ENCODE results near the gene LCE1A. TPM values are rescaled to one million over a fixed set of nuclear protein-coding genes. Genes with fewer than 3 reads are reported as not detected.

Gene LCE1A, protein sequence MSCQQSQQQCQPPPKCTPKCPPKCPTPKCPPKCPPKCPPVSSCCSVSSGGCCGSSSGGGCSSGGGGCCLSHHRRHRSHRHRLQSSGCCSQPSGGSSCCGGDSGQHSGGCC
- total RNA-seq (2014; rRNA removed; shearing (Covaris generic)): not detected in 2 replicates
- polyA plus RNA-seq (2015; cell fraction: cytosol; rRNA removed): not detected in 2 replicates
- not detected in 2 replicates for polyA plus RNA-seq (2015; cell fraction: nucleus; rRNA removed)

DNA sequence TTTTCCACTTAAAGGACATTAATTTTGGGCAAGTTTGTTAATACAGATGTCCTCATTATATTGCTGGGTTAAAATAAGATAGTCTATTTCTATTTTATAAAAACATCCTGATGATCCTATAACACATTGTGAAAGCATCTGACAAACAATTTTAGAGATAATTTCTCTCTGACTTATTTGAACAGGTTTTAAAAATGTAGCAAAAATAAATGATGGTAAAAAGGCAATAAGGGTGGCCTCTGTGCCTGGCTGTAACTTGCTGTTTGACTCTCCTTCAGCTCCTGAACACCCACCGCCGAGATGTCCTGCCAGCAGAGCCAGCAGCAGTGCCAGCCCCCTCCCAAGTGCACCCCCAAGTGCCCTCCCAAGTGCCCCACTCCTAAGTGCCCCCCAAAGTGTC is at the start of gene LCE1A:
TSS of gene LCE1A (plus strand) at position 301 of the 400 bp plus-strand sequence. CDS start at position 301, 0 bp downstream.
- in situ Hi-C loops (cut with HindIII; ENCODE audit: low pct_unique_long_range_greater_than_20kb, low sequenced_read_pairs): no loop called here
- no peak for DNase-seq (ENCODE audit: low read depth, low spot score)

DNA sequence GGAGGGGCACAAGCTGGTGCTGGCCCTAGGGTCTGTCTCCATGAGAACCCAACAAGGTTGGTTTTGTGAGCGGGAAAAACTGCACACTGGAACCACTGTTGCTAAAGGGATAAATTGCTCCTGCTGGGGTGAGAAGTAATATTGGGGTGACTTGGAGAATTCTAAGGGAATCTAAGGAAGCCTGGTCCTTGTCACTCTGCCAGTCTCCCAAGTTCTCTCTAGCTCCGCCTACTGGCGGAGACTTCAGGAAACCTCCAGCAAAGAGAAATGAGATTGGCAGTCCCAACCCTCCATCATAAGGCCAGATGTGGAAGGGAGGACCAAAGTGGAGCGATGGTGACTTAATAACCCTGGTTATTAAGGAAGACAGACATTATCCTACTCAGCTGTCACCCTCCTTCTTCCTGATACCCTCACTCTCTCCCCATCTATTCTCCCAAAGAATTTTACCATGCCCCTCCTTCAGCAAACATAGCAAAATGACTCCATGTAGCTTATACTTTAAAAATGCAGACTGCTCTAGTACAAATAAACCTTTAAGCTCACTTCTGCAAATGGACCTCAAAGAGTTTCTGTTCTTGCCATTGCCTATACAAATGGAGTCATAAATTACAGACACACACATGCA is 49.6 kb upstream of the LCE1A start:
- in situ Hi-C loops (cut with HindIII; ENCODE audit: low pct_unique_long_range_greater_than_20kb, low sequenced_read_pairs): no loop called here
- DNase-seq (ENCODE audit: low read depth, low spot score): peak; percentile 80

DNA sequence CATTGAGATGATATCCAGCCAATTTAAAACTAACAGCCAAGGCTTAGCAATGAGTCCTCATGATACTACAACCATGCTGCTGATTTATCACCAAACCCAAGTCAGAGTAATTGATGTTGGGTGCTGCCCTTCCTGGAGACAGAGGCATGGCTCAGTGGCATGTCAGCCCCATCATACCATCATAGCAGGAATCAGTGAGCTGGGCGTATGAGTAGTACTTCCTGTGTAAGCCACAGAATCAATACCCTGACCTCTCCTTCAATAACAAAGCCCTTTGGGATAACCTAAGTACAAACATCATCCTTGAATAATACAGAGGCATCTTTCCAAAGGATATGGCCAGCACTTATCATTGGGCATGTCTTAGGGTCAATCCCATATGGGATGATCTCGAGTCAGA is 44.2 kb upstream of the LCE1A start:
- no peak for DNase-seq (ENCODE audit: low read depth, low spot score)
- in situ Hi-C loops (cut with HindIII; ENCODE audit: low pct_unique_long_range_greater_than_20kb, low sequenced_read_pairs): no loop called here

DNA sequence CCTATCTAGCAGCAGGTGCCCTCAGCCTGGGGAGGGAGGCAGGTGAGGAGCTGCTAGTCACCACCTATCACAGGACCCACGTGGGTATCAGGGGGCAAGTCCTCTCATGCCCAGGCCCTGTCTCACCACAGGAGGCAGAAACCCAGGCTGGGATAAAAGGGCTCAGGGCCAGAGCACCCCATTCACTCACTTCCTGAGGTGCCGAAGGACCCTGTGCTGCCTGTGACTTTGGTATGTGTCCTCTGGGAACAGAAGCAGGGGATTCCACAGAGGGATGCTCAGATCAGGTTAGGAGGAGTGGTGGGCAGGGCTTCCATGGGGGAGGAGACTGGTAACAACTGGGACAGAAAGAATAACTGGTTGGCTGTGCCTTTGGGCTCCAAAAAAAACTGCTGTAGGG is 41.2 kb upstream of the LCE1A start, which contains the start of gene LCE1E:
TSS of gene LCE1E (plus strand) at position 181 of the 400 bp plus-strand sequence. CDS start 1,043 bp downstream, outside the sequence.
- DNase-seq (ENCODE audit: low read depth, low spot score): no peak
- in situ Hi-C loops (cut with HindIII; ENCODE audit: low pct_unique_long_range_greater_than_20kb, low sequenced_read_pairs): no loop called here

DNA sequence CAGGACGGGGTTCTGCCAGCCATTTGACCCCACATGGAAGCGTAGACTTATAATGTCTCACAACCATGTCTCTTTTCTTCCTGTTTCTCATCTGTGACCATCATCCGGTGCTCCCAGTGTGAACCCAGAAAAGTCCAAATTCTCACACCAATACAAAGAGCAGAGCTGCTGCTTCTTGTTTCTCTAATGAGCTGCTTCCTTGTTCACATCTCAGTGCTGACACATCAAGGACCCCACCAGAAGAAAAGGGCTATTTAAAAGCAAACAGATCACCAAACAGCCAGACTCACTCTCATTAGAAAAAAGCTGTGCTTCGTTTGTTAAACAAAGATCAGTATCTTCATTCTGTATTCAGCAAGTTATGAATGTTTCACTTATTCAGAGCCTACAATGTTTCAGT is 31.6 kb upstream of the LCE1A start:
- DNase-seq (ENCODE audit: low read depth, low spot score): peak; percentile 28
- in situ Hi-C loops (cut with HindIII; ENCODE audit: low pct_unique_long_range_greater_than_20kb, low sequenced_read_pairs): no loop called here

DNA sequence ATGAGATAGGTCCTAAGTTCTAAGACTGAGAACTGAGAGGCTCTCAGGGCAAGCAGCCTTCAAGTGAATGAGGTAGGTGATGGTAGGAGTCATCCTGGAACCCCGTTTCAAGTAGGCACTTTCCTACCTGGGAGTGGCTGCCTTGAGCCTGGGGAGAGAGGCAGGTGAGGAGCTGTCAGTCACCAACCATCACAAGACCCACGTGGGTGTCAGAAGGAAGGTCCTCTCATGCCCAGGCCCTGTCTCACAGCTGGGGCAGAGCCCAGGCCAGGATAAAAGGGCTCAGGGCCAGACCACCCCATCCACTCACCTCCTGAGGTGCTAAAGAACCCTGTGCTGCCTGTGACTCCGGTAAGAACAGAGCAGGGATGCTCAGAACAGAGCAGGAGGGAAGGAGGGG is 30.9 kb upstream of the LCE1A start, which contains the start of gene LCE1D:
TSS of gene LCE1D (plus strand) at position 301 of the 400 bp plus-strand sequence. CDS start 1,074 bp downstream, outside the sequence.
- in situ Hi-C loops (cut with HindIII; ENCODE audit: low pct_unique_long_range_greater_than_20kb, low sequenced_read_pairs): no loop called here

DNA sequence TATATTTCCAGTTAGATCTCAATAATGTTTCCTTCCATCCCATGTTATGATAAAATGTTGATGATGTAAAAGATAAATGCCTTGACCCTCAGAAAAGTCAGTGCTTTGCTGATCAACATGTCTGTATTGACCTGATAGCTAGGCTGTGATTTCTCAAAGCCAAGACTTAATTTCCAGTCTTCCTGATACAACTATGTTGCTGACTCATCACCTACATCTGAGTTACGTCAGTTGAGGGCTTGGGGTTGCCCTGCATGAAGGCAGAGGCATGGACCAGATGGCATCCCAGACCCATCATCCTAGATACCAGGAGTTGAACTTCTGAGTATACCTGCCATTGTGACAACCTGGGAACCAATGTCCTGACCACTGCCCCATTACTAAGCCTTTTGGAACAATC is 25.9 kb upstream of the LCE1A start:
- in situ Hi-C loops (cut with HindIII; ENCODE audit: low pct_unique_long_range_greater_than_20kb, low sequenced_read_pairs): no loop called here
- no peak for DNase-seq (ENCODE audit: low read depth, low spot score)

More for the DNA sequence above, 30.9 kb upstream of the LCE1A start, which contains the start of gene LCE1D:
- DNase-seq (ENCODE audit: low read depth, low spot score): no peak

DNA sequence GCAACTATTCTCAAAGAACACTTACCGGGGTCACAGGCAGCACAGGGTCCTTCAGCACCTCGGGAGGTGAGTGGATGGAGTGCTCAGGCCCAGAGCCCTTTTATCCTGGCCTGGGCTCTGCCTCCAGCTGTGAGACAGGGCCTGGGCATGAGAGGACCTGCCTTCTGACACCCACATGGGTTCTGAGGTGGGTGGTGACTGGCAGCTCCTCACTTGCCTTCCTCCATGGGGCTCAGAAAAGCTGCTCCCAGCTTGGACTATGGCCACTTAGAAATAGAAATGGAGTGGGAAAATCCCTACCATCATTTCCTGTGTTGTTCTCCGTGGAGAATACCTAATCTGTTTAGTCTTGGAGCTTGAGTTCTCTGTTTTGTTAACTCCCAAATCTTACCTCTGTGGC is 20.7 kb upstream of the LCE1A start, which contains the start of gene LCE1C:
TSS of gene LCE1C (minus strand) at position 76 of the 400 bp plus-strand sequence. CDS start 1,173 bp downstream, outside the sequence.
- no peak for DNase-seq (ENCODE audit: low read depth, low spot score)
- in situ Hi-C loops (cut with HindIII; ENCODE audit: low pct_unique_long_range_greater_than_20kb, low sequenced_read_pairs): no loop called here

DNA sequence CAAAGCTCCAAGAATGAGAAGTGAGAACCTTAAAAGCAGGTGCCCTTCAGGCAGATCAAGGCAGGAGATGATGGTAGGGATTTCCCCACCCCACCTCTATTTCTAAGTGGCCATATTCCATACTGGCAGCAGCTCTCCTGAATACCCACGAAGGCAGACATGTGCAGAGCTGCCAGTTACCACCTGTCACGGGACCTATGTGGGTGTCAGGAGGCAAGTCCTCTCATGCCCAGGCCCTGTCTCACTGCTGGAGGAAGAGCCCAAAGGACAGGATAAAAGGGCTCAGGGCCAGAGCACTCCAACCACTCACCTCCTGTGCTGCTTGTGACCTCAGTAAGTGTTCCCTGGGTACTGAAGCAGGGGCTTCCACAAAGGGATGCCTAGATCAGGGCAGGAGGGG is 16.2 kb upstream of the LCE1A start:
- in situ Hi-C loops (cut with HindIII; ENCODE audit: low pct_unique_long_range_greater_than_20kb, low sequenced_read_pairs): no loop called here
- no peak for DNase-seq (ENCODE audit: low read depth, low spot score)

DNA sequence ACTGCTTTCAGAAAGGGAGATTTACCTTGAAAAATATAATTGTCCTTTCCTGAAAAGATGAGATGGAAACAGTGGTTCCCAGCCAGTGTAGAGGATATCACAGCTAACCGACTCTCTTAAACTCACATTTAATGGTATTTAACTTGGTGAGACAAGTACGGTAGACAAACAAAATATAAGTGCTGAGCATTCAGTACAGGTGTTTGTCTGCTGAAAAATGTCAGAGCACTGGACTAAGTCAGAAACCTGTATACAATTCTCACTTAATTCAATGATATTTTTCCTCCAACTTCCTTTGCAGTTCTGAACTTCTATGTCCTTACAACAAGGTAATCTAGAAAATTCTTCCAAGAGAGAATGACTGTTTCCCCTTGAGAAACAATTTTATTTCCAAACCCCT is 15.6 kb upstream of the LCE1A start, which contains the start of gene LCE1B:
TSS of gene LCE1B (plus strand) at position 301 of the 400 bp plus-strand sequence. CDS start 476 bp downstream, outside the sequence.
- DNase-seq (ENCODE audit: low read depth, low spot score): no peak
- in situ Hi-C loops (cut with HindIII; ENCODE audit: low pct_unique_long_range_greater_than_20kb, low sequenced_read_pairs): no loop called here

DNA sequence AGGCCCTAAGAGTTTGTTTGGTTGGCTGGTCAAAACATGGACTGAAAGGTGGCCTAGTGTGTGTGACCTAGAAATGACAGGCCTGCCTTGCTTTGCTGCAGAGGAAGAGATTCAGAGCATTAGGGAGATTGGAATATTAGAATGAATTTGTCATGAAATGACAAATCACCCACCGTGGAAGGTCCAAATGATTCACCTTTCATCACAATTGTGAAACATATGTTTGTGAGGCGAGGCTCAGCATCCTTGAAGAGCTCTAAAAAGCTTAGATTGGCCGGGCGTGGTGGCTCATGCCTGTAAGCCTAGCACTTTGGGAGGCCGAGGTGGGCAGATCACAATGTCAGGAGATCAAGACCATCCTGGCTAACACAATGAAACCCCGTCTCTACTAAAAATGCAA is 10.0 kb upstream of the LCE1A start:
- in situ Hi-C loops (cut with HindIII; ENCODE audit: low pct_unique_long_range_greater_than_20kb, low sequenced_read_pairs): no loop called here
- DNase-seq (ENCODE audit: low read depth, low spot score): no peak

DNA sequence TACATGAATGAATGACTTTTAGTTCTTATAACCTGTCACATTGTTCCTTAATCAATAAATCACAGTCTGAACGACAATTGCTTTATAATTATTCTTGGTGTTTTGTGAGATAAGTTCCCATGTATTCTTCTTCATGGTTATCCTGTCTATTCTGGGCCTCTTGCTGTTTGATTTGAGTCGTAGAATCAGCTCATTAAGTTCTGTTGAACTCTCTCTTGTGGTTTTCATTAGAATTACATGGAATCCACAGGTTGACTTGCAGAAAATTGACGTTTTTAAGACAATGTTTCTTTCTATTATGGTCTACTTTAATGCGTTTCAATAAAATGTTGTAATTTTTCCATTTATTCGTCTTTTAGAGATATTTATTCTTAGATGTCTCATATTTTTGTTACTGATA is 4.0 kb upstream of the LCE1A start:
- in situ Hi-C loops (cut with HindIII; ENCODE audit: low pct_unique_long_range_greater_than_20kb, low sequenced_read_pairs): no loop called here
- DNase-seq (ENCODE audit: low read depth, low spot score): no peak

DNA sequence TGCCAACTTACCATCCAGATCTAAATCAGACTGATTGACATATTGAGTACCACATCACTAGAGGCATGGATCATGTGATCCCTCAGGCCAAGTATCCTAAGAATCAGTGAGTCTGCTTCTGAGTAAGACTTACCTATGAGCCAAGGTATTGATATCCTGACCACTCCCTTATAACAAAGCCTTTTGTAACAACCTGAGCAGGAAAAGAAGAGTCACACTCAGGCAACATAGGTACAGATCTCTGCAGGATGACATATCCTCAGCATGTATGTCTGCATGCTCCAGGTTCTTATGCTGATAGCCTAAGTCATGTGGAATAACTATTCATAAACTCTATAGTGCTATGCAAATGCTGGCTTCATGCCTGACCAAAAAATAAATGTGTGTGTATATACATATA is 2.3 kb upstream of the LCE1A start:
- in situ Hi-C loops (cut with HindIII; ENCODE audit: low pct_unique_long_range_greater_than_20kb, low sequenced_read_pairs): no loop called here
- no peak for DNase-seq (ENCODE audit: low read depth, low spot score)

DNA sequence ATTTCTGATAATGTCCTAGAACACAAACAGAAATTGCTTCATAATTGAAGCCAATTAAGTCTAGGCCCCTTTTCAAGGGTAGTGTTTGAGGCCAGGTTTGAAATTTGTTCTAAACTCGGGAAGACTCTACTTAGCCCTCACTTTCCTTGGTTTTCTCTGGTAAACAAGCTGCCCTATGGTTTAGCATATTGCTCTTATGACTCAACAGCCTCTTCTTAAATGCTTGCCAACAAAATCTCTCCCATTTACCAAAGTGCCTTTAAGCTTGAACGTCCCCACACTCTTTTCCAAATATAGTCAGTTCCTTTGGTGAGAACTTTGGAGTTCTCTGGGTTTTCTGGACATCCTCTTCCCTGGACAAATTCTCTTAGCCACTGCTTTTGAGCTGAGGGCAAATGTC is 9.6 kb downstream of the LCE1A start:
- in situ Hi-C loops (cut with HindIII; ENCODE audit: low pct_unique_long_range_greater_than_20kb, low sequenced_read_pairs): no loop called here
- no peak for DNase-seq (ENCODE audit: low read depth, low spot score)

DNA sequence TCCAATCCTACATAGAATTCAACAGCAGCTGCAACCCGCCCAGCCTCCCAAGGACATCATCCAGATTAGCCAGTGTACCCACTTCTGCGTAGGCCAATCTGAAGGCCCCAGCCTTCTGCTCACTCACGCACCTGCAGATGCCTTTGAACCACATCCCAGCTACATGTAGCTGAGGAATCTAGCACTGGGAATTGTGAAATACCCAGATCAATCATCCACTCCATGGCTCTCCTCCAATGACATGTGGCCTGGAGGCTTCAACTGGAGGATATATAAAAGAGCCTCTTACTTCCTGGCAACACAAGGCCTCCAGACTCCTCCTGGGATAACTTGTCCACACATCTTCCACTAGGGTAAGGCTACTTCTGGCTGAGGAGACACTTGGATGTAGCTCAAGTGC is 15.3 kb downstream of the LCE1A start, which contains the start of gene LCE6A:
TSS of gene LCE6A (plus strand) at position 301 of the 400 bp plus-strand sequence. CDS start 665 bp downstream, outside the sequence.
- in situ Hi-C loops (cut with HindIII; ENCODE audit: low pct_unique_long_range_greater_than_20kb, low sequenced_read_pairs): no loop called here

DNA sequence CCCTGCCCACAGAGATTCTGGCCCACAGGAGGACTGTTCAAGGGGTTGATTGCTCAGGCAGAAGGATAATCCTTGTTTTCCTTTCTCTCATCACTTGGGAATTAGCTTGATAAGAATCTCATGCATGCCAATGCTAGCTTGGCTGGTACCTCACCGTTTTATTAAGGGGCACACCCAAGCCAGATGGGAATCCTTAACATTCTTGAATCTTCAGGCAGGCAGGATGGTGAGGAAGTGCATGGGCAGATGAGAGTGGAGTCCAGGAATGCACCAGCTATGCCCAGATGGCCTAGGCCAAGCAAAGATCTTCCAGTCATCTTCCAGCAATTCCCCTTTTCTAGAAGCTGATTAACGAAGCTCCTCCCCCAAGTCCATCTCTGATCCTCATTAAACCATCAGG is 28.4 kb downstream of the LCE1A start:
- in situ Hi-C loops (cut with HindIII; ENCODE audit: low pct_unique_long_range_greater_than_20kb, low sequenced_read_pairs): no loop called here
- no peak for DNase-seq (ENCODE audit: low read depth, low spot score)

More for the DNA sequence above, 15.3 kb downstream of the LCE1A start, which contains the start of gene LCE6A:
- no peak for DNase-seq (ENCODE audit: low read depth, low spot score)

DNA sequence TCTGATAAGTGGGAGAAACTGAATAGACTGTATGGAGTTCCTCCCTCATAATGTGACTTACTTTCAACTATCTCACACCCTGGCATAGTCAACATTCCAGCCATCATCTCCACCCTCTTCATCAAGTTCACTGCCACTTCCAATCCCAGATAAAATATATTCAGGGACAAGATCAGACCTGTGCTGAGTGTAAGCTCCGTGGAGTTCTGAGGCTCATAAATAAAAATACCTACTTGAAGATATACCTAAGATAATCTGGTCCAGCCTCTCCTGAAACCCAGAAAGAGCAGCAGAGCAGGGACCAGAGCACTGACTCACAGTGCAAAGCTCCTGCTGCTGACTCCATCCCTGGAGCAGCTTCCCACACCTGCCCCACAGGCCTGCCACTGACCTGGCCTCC is 30.8 kb downstream of the LCE1A start:
- in situ Hi-C loops (cut with HindIII; ENCODE audit: low pct_unique_long_range_greater_than_20kb, low sequenced_read_pairs): no loop called here
- no peak for DNase-seq (ENCODE audit: low read depth, low spot score)

DNA sequence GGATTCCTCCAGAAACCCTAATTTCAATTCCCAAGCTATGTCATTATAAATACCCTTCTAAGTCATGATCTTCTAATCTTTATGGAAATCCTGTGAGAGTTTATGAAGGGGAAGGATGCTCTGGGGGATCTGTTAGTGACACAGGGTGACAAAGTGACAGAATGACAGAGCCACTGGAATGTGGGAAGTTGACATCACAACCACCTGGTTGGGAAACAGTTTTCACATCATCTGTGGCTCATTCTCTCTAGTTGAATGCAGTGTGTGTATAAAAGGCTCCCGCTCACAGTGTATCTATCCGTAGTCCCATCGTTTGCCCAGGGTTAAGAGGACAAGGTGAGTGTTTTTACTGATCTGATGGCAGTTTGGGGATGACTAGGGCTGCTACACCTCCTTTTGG is 32.4 kb downstream of the LCE1A start, which contains the start of gene LCE7A:
TSS of gene LCE7A (plus strand) at position 301 of the 400 bp plus-strand sequence. CDS start 702 bp downstream, outside the sequence.
- in situ Hi-C loops (cut with HindIII; ENCODE audit: low pct_unique_long_range_greater_than_20kb, low sequenced_read_pairs): no loop called here
- no peak for DNase-seq (ENCODE audit: low read depth, low spot score)
